Subcutaneous adipose tissue (tissue), 4 donors: ENCODE data around the gene WFDC1. TPM values are rescaled to one million over a fixed set of nuclear protein-coding genes. Genes with fewer than 3 reads are reported as not detected.

Source experiments
- CTCF ChIP-seq: fragments of 450-650 bp; IDR thresholded peaks from one replicate; pipeline ENCODE4 v1.5.1; 2016; ENCODE audit warnings: low read depth, mild to moderate bottlenecking, control low read depth, antibody characterized with exemption, moderate library complexity
- small RNA-seq: library from RNA; depleted of rRNA; stranded (forward); fragments of <200 nt; gene quantifications from one replicate; pipeline ENCODE3, GENCODE V24; 2016
- total RNA-seq, 4 donors: library from RNA; depleted of rRNA; stranded (reverse); fragments of >200 nt; gene quantifications; one replicate each; pipeline ENCODE4 v1.1.0, GENCODE V29; 2016

Gene WFDC1
- total RNA-seq, 4 donors from 2014 or later: 0.38 to 0.98 (median 0.44) TPM; not detected in 1

- no peak for TF ChIP-seq CTCF
Measured at GRCh38 chr16:84373907-84374489, 79.3 kb downstream of the WFDC1 start.

GRCh38 chr16:84378099-84378498 lies 83.4 kb downstream of the WFDC1 start:
- TF ChIP-seq CTCF: no peak

- no peak for TF ChIP-seq CTCF
Measured at GRCh38 chr16:84378567-84378966, 83.9 kb downstream of the WFDC1 start.

GRCh38 chr16:84379008-84379708 lies 84.5 kb downstream of the WFDC1 start:
- TF ChIP-seq CTCF: no peak

Small RNAs within 50 kb of the gene (small RNA-seq; reads per million reads assigned to genes)
- gene RNA5SP433: not detected

Other genes starting within 250 kb of the WFDC1 start
- 100 to 1,000 TPM in 2 of 4 donors, 10 to 100 TPM in 2; 85.1 to 122 (median 105) TPM for gene MBTPS1, start 177.9 kb upstream of the WFDC1 start, total RNA-seq
- 10 to 100 TPM; 13.9 to 23.3 (median 20.6) TPM for gene HSDL1, start 149.7 kb upstream of the WFDC1 start, total RNA-seq
- under 1 TPM in 2 of 4 donors, not detected in 2; 0.44 to 0.85 TPM for gene DNAAF1, start 149.6 kb upstream of the WFDC1 start, total RNA-seq
- gene TAF1C, start 107.8 kb upstream of the WFDC1 start, total RNA-seq: 10 to 100 TPM; 15.0 to 99.7 (median 36.5) TPM
- gene ADAD2, start 103.7 kb upstream of the WFDC1 start, total RNA-seq: 1 to 10 TPM in 2 of 4 donors, not detected in 2; 3.6 to 4.4 TPM
- gene KCNG4, start 54.9 kb upstream of the WFDC1 start, total RNA-seq: not detected
- not detected for gene ATP2C2, start 73.7 kb downstream of the WFDC1 start, total RNA-seq
- 10 to 100 TPM in 3 of 4 donors, 1 to 10 TPM in 1; 4.2 to 14.3 (median 11.8) TPM for gene MEAK7, start 209.8 kb downstream of the WFDC1 start, total RNA-seq